Right renal cortex interstitium (tissue), 3 donors: ENCODE results near the gene INAVA. TPM values are rescaled to one million over a fixed set of nuclear protein-coding genes. Genes with fewer than 3 reads are reported as not detected.
"Not testable (repeated sequence)": the region's sequence is repeated elsewhere in the genome, so short reads cannot be mapped to it uniquely, and the experiment has no call there.

Experiments
- DNase-seq, 3 donors: peaks; one replicate each; pipeline ENCODE4 v3.0.0-alpha.2; 2013; ENCODE audit warnings: low read depth in 3 of 3, low spot score in 2 of 3
- polyA plus RNA-seq, 3 donors: library from polyadenylated mRNA; unstranded; fragments of 120-200 nt; gene quantifications; one replicate each; pipeline ENCODE4 v1.2.1, GENCODE V29; 2013; ENCODE audit not compliant: insufficient read length in 3 of 3

INAVA gene
- polyA plus RNA-seq, 3 donors = 30.5 to 37.8 (median 33.0) TPM

DNA sequence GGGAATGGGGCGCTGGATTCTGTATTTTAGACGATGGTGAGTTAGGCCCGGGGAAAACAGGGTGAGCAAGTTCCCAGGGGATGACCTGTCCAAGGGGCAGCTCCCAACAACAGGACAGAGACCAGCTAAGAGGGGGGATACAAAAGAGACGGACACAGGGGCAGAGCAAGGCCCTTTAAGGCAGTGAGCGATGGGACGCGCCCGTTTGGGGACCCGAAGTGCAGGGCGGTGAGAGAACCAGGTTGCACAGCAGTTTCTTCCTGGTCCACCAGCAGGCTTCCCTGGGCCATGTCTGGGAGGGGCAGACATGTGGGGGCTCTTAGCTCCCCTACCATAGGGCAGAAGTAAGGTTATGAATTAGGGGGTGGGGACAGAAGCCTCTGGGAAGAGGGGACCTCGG is 22.0 kb downstream of the INAVA start:
- no peak for DNase-seq

DNA sequence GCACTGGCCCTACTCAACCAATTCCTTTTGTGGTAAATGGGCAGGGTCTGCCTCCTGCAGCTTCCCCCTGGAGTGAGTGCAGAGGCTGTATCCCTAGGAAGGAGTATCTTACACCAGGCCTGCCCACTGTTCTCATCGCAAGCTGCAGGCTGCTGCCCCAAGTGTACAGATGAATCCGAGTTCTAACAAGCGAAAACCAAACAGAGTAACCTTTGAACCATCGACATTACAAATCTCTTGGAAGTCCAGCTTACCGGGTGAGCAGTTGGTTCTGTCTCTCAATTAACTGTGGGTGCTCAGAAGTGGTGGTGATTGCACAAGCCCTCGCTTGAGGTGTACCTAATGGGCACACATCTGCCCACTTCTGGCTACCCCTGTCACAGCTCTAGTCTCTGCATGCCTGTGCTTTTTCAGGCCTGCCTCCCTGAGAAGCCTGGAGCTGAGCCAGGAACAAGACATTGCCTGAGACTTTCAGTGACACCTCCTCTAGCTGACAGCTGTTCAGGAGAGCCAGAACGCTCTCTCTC is 22.7 kb downstream of the INAVA start:
- no peak for DNase-seq

DNA sequence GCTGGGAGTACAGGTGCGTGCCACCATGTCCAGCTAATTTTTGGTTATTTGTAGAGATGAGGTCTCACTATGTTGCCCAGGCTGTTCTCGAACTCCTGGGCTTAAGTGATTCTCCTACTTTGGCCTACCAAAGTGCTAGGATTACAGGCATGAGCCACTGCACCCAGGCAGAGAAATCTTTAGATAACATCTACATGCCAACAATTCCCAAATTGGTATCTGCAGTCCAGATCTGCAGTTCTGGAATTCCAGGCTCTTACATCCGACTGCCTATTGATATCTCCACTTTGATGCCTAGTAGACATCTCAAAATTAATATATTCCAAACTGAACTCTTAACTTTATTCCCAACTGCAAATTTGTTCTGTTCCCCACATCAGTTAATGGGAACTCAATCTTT is 23.3 kb downstream of the INAVA start:
- no peak for DNase-seq

DNA sequence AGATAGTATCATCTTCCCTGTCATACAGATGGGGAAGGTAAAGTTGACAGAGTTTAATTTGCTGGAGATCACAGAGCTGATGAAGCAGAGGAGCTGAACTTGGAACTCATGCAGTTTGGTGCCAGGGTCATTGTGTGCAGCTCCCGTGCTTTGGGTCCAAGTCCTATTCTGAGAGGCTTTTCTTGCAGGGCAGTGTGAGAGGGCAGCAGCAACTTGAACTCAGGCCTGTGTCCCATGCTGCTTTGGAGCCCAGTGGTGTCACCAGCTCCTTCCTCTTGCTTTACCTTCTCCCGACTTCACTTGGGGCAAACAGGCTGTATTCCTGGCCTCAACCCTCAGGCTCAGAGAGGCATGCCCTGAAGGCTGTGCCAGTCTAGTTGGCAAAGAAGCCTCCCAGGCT is 24.7 kb downstream of the INAVA start:
- DNase-seq = no peak

DNA sequence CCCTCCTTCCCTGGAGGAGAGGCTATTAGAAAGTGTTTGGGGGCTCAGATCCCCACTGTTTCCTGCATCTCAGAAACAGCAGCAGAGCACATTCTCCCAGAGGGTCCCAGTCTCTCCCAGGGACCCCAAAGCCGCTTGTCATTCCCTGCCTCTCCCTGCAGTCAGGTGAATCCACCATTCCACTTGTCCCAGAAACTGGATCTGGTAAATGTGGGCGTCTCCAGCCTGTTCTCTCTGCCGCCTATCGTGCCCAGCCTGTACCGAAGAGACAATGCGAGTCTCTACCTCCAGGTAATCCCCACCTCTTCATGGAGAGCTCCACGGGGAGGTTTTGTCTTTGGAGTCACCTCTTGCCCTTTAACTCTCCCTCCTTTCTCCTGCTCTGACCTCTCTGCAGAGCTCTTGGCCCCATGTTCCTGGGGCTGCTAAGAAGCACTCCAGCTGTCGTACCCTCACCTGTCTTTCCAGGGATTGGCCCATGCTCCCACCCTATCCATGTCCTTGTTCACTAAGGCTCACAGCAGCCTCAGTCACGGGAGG is 26.9 kb downstream of the INAVA start:
- no peak for DNase-seq

DNA sequence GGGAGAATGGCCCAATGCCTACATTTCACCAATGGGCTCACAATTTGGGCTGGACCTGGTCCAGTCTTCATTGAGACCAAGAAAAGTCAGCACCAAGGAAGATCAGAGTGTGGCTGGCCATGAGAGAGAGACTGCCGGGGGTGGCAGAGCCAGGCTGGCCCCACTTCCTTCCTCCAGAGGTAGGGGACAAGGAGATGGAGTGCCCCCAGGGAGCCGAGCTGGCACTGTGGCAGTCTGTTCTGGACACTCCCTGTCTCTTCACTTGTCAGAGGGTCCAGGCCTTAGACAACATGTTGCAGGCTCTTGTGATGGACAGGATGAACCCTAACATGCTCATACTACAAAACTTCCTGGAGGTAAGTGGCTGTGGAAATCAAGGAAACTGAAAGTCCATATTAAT is 27.7 kb downstream of the INAVA start:
- DNase-seq = no peak

DNA sequence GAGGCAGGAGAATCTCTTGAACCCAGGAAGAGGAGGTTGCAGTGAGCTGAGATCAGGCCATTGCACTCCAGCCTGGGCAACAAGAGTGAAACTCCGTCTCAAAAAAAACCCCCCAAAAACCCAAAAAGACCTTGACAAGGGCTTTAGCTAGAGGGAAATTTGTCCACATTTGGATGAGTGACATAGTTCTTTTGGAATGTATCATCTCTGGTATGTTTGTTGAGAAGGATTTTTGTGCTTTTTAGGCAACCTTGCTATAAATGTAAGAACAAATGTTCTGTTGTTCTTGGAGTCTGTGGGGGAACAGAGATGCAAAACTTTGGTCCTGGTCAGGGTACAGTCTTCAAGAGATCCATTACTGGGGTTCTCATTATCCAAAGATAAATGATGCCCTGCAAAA is 28.9 kb downstream of the INAVA start:
- no peak for DNase-seq

DNA sequence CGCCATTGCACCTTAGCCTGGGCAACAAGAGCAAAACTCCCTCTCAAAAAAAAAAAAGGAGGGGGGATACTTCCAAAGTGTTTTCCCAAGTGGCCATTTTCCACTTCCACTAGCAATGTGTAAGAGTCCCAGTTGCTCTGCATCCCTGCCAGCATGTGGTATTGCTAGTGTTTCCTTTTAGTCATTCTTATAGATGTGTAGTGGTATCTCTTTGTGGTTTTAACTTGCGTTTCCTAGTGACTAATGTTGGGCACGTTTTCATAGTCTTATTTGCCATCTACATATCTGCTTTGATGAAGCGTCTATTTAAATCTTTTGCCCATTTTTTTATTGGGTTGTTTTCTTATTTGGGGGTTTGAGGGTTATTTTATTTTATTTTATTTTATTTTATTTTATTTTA is 31.1 kb downstream of the INAVA start:
- no peak for DNase-seq

DNA sequence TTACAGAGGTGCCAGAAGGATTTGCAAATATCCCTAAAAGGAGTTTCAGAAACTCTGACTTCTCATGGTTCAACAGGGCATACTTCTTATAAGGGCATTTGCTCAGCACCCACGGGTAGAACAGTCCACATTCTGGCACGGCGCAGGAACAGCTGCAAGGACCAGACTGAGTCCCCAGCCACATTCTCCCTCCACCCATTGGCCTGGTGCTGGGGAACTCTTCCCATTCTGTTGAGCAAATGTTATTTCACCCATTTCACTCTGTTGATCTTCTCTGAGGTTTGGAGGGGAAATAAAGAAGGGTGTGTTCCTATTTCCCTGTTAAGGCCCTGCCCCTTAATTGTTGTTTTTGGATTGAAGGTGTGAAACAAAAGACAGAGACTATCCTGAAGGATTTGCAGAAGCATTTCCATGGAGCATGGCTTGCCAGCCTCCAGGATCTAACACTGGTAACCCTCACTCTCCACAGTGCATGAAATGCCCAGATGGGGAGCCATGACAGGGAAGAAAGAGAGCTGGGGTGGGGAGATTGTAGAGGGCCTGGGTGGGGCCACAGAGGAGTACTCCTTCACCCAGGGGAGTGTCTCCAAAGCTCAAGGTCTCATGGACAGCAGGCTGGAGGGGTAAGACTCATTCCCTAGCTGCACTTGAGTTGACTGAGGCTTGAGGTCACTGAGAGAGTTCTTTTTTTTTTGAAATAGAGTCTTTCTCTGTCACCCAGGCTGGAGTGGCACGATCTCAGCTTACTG is 35.0 kb downstream of the INAVA start:
- DNase-seq = no peak

DNA sequence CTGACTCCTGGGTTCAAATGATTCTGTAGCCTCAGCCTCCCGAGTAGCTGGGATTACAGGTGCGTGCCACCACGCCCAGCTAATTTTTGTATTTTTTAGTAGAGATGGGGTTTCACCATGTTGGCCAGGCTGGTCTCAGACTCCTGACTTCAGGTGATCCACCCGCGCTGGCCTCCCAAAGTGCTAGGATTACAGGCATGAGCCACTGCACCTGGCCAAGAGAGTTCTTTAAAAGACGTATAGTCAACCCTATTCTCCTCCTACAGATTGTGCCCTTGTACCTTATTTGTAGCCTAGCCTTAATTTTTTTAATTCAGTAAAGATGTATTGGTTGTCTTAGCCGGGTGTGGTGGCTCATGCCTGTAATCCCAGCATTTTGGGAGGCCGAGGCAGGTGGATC is 35.6 kb downstream of the INAVA start:
- DNase-seq = not testable (repeated sequence)

DNA sequence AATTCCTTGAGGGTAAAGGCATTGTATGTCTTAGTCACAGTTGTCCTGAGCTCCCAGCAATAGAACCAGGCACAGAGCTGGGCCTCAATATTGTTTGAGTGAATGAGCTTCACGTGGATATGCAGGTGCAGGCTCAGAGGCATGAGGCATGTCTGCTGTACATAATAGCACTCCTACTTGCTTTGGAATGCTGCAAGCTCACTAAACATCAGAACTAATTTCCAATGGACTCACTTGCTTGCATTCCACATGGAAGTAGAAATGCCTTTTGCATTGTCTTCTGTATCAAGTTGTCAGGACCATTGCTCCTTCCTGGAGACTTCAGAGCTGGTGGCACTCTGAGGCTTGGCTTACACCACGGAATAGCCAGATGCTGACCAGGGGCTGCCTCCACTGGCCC is 37.1 kb downstream of the INAVA start:
- no peak for DNase-seq

DNA sequence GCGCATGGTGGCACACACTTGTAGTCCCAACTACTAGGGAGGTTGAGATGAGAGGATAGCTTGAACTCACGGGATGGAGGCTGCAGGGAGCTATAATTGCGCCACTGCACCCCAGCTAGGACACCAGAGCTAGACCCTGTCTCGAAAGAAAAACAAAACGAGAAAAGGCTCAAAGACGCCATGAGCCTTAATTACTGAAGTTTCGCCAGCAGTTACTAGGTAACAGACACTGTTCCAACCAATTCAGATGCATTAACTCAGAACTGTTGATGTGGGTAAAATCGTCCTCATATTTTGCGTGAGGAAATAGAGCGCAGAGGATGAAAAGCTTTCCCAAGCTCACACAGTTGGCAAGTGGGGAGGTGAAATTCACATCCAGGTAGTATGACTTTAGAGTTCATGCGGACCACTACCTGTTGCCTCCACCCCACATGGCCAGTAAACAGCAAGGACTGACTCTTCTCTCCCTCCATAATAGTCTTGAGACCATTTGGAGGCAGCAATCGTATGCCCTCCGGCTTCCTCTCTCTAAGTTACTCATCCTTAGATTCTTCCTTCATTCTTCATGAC is 40.1 kb downstream of the INAVA start:
- no peak for DNase-seq

DNA sequence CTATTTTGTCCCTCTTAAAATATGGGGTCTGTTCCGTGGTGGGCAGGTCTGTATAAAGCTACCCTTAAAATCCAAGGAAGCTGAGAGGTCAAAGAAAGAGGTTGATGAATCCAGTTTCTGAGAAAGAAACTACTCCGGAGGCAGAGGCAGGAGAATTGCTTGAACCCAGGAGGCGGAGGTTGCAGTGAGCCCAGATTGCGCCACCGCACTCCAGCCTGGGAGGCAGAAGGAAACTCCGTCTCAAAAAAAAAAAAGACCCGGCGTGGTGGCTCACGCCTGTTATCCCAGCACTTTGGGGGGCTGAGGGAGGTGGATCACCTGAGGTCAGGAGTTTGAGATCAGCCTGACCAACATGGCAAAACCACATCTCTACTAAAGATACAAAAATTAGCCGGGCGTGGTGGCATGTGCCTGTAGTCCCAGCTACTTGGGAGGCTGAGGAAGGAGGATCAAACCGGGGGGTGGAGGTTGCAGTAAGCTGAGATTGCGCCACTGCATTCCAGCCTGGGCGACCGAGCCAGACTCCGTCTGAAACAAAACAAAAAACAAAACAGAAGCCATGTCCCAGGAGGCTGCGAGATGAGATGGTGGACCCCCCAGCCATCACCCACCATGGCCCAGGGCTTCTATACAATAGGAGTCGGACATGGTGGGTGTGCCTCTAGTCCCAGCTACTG is 40.7 kb downstream of the INAVA start:
- not testable (repeated sequence) for DNase-seq

DNA sequence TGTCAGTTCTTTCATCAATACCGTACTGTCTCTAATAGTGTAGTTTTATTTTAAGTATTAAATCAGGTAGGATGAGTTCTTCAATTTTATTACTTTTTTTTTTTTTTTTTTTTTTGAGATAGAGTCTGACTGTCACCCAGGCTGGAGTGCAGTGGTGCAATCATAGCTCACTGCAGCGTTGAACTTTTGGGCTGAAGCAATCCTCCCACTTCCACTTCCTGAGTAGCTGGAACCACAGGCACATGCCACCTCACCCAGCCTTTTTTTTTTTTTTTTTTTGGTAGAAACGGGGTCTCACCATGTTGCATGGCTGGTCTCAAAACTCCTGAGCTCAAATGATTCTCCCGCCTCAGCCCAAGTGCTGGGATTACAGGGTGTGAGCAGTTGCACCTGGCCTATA is 44.3 kb downstream of the INAVA start:
- no peak for DNase-seq

DNA sequence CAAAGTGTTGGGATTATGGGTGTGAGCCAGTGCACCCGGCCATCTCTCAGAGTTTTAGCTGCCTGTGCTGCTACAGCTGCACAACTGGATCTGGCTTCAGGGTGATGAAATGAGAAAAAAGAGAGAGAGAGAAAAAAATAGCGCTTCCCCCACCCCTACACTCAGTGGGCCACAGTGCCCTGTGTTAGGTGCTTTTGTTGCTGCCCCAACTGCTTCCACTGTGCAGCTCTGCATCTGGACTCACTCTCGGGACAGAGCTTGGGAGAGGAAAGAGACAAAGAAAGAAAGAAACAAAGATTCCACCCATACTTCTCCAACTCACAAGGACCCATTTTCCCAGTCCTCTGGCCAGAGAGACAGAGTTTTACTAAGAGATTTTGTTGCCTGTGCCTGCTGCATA is 50.4 kb downstream of the INAVA start:
- no peak for DNase-seq

DNA sequence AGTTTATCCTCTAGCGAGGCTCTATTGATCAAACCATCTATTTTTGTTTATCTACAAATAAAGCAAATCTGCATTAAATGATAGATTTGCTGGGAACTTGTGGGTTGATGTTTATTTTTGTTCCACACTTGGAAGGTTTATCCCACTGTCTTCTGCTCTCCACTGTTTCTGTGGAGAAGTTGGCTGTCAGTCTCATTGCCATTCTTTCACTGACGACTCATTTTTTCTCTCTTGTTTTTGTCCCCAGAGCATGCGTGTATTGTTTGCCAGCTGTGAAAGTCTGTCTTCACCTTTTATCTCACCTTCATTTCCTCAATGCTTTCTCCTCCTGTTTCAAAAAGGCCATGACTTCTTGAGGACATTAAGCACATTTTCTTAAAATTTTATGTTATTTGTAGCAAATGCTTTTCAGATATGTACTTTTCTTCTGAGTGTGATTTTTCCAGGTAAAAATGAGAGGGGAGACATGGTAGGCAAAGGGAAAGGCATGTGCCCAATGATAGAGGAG is 52.4 kb downstream of the INAVA start:
- DNase-seq = no peak

DNA sequence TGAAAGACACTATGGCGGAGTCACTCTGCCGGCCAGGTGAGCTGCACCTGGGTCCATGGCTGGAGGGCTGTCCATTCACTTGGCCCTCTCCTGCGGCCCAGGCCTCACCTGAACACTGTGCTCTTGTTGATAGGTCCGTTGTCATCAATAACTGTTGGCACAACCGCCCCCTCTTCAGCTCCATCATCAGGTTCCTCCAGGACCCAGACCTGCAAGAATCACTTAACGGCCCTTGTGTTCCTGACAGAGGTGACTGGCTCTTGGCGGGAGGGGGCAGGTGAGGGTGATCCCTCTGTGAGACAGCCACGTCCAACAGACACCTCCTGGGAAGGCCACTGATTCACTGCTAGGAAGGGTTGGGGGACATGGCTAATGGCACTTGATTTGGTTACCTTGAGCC is 54.9 kb downstream of the INAVA start:
- no peak for DNase-seq

DNA sequence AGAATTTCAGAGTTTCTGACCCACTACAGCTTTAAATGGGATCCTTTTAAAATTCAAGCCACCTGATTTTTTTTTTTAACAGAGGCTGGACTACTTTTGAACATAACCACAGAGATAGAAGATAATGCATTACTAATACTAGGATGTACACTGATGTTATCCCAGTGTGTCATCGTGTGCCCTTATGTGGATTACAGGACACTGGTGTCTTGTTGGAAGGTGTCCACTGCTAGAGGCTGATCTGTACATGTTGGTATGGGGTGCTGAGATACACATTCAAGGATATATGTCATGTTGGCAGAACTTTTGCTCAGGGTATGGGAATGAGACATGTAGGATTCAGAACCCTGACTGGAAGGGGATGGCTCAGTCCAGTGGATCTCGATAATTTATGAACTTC is 56.3 kb downstream of the INAVA start:
- DNase-seq = no peak

DNA sequence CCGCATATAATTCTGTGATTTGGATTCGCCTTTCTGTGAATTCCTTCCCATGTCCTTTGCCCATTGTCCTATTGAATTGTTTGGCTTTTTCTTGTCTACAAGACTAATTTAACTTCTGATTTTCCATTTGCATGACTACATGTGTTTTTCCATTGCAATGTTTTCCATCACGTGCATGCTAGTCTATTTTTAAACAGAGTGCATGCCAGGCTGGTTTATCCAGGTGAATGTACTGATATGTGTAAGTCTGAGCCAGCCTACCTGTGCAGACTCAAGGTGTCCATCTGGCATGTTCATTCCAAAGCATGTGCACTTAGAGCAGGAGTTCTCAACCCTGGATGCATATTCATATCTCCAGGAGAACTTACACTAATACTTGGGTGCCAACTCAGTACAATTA is 59.7 kb downstream of the INAVA start:
- no peak for DNase-seq

DNA sequence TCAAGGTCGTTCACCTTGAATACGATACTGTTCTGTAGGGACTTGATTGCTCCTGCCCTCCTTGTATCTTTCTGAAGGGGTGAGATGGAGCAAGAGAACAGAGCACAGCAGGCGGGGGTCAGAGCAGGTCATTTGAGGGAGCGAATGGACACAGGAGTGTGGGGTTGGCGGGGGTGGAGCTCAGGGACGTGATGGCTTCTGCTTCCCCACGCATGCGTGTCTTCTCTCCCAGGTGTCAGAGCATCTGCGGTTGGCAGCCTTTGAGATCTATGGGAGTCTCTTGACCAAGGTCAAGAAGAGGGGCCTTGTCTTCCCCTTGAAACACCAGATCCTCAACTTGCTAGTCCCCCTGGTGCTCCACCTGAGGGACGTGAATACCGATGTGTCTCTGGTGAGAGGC is 63.9 kb downstream of the INAVA start:
- no peak for DNase-seq

DNA sequence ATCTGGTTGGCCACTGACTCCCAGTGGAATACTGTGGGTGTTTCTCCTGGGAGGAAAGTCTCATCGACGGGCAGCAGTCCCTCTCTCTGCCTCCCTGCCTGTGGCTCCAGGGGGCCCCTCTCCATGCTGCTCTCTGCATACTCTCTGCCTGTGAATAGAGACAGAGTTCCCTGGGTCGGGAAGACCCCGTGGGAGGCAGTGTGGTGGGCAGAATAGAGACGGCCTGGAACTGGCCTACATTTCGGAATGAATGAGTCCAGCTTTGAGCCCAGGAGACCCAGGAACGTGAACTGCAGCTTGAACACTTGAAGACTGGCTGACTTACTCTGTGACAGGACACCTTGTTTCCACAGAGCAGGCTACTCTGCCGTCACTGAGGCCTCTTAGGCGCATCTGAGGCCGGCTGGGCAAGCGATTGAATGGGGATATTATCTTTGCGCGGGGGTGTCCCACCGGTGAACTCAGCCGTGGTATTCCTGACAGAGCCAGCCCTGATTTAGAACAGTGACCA is 64.8 kb downstream of the INAVA start:
- DNase-seq = no peak
